SU-DHL-6 (cell line): ENCODE measurements around the gene MAN2A2.

Experiments used
- EZH2phosphoT487 ChIP-seq: fragments of 200-600 bp; sonication (generic), shearing (Covaris generic); conservative IDR thresholded peaks from 2 replicates; pipeline ENCODE4 v1.6.1; 2018; ENCODE audit warnings: mild to moderate bottlenecking, antibody characterized with exemption, low read length, moderate library complexity, mixed read lengths
- TF ChIP-seq, protein P1 (sequence below): fragments of 200-600 bp; sonication (generic); IDR thresholded peaks from one replicate; pipeline ENCODE4 v1.5.1; 2017; ENCODE audit warnings: antibody characterized with exemption, mild to moderate bottlenecking, low read length, moderate library complexity; ENCODE audit not compliant: insufficient read depth, poor library complexity, severe bottlenecking

DNA sequence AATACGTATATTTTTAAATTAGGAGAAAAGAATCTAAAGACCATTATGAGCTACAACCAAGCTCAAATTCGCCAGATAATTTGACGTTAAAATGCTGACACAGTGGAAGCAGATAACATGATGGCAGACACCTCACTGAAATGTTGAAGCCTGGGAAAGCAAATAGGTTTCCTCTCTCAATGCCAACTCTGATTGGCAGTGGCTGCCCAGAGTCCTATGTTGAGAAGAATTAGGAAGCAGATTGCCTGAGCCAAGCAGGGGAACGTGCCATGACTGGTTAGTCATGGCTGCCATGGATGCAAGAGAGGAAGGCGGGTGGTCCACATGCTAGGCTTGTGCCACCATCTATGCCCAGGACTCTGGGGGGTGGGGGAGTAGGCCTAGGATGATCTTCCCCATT, 35.2 kb downstream of the MAN2A2 start:
- TF ChIP-seq, protein P1, sequence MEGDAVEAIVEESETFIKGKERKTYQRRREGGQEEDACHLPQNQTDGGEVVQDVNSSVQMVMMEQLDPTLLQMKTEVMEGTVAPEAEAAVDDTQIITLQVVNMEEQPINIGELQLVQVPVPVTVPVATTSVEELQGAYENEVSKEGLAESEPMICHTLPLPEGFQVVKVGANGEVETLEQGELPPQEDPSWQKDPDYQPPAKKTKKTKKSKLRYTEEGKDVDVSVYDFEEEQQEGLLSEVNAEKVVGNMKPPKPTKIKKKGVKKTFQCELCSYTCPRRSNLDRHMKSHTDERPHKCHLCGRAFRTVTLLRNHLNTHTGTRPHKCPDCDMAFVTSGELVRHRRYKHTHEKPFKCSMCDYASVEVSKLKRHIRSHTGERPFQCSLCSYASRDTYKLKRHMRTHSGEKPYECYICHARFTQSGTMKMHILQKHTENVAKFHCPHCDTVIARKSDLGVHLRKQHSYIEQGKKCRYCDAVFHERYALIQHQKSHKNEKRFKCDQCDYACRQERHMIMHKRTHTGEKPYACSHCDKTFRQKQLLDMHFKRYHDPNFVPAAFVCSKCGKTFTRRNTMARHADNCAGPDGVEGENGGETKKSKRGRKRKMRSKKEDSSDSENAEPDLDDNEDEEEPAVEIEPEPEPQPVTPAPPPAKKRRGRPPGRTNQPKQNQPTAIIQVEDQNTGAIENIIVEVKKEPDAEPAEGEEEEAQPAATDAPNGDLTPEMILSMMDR, result no peak
- no peak for TF ChIP-seq EZH2phosphoT487
